ENCODE results near the gene MYRF. TPM values are rescaled to one million over a fixed set of nuclear protein-coding genes. Genes with fewer than 3 reads are reported as not detected.

The MYRF gene
- total and polyA plus RNA-seq, 2 of the 4 experiments (the other 2 are of a cell fraction): 1.6 to 10.7 TPM

GRCh38 chr11:61794579-61794978 lies 42.1 kb downstream of the MYRF start:
- BruUV-seq (replicated peaks): no TSS peak
- no peak overlapping the region for H2AK5ac ChIP-seq (ENCODE audit: low read depth, low read length)
- no peak overlapping the region for H3K18ac ChIP-seq (ENCODE audit: low read depth, low read length)
- H4K8ac ChIP-seq (ENCODE audit: low read depth in 2 of 2, low read length in 2 of 2): no peak overlapping the region
- H2BK15ac ChIP-seq (ENCODE audit: low read depth, low read length): no peak overlapping the region
- H2AFZ ChIP-seq (replicated peaks; ENCODE audit: low read length, poor library complexity): no peak overlapping the region
- no peak overlapping the region for H2BK20ac ChIP-seq (ENCODE audit: low read depth, low read length)
- no peaks in the 10 kb centered on the region for H3K9me1 ChIP-seq (ENCODE audit: insufficient read depth, low read length)
- in situ Hi-C loops (cut with MboI; ENCODE audit: low sequenced_read_pairs): loop anchor here (10.0 kb wide), 1 partner anchor 310 kb away; no protein-coding TSS in a partner anchor
- TF ChIP-seq MAZ (IDR thresholded peaks at IDR 0.05; ENCODE audit: borderline replicate concordance, low read depth, low read length) (no peak), RFX5 (IDR thresholded peaks at IDR 0.05; ENCODE audit: low read depth, low read length) (no peak), ELK1 (IDR thresholded peaks at IDR 0.05; ENCODE audit: borderline replicate concordance, low read depth, low read length) (no peak), FOS (IDR thresholded peaks at IDR 0.05; ENCODE audit: low read depth, low read length) (no peak), MXI1 (IDR thresholded peaks at IDR 0.05; ENCODE audit: borderline replicate concordance, low read depth, low read length) (no peak), RAD21 (IDR thresholded peaks at IDR 0.05; ENCODE audit: low read length) (no peak), MAFK (IDR thresholded peaks at IDR 0.05; ENCODE audit: low read depth, low read length) (no peak), POLR2A (IDR thresholded peaks at IDR 0.05; ENCODE audit: low read depth, low read length) (no peak), CHD1 (IDR thresholded peaks at IDR 0.05; ENCODE audit: low read depth, low read length) (no peak), RCOR1 (IDR thresholded peaks at IDR 0.05; ENCODE audit: insufficient replicate concordance, low read length) (no peak), SMC3 (IDR thresholded peaks at IDR 0.05; ENCODE audit: low read depth, low read length) (no peak), NFE2L2 (IDR thresholded peaks at IDR 0.05; ENCODE audit: low read depth, low read length) (no peak), CEBPB (IDR thresholded peaks at IDR 0.05; ENCODE audit: low read depth, low read length) (no peak), BHLHE40 (IDR thresholded peaks at IDR 0.05; ENCODE audit: low read depth, low read length) (no peak)
- TF ChIP-seq, protein P1, sequence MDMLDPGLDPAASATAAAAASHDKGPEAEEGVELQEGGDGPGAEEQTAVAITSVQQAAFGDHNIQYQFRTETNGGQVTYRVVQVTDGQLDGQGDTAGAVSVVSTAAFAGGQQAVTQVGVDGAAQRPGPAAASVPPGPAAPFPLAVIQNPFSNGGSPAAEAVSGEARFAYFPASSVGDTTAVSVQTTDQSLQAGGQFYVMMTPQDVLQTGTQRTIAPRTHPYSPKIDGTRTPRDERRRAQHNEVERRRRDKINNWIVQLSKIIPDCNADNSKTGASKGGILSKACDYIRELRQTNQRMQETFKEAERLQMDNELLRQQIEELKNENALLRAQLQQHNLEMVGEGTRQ (IDR thresholded peaks at IDR 0.05; ENCODE audit: low read depth, low read length): no peak
- TF ChIP-seq, protein P2, sequence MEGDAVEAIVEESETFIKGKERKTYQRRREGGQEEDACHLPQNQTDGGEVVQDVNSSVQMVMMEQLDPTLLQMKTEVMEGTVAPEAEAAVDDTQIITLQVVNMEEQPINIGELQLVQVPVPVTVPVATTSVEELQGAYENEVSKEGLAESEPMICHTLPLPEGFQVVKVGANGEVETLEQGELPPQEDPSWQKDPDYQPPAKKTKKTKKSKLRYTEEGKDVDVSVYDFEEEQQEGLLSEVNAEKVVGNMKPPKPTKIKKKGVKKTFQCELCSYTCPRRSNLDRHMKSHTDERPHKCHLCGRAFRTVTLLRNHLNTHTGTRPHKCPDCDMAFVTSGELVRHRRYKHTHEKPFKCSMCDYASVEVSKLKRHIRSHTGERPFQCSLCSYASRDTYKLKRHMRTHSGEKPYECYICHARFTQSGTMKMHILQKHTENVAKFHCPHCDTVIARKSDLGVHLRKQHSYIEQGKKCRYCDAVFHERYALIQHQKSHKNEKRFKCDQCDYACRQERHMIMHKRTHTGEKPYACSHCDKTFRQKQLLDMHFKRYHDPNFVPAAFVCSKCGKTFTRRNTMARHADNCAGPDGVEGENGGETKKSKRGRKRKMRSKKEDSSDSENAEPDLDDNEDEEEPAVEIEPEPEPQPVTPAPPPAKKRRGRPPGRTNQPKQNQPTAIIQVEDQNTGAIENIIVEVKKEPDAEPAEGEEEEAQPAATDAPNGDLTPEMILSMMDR (conservative IDR thresholded peaks at IDR 0.05; ENCODE audit: low read depth, low read length): no peak
- ChIA-PET CTCF (no interaction called here), POLR2A (ENCODE audit: unreplicated experiment) (no interaction called here)
- no peak overlapping the region for H3K4me2 ChIP-seq (ENCODE audit: low read depth, low read length)
- no peak overlapping the region for H2BK5ac ChIP-seq (ENCODE audit: low read depth, low read length, poor library complexity, severe bottlenecking)
- no peak overlapping the region for H2AK9ac ChIP-seq (replicated peaks; ENCODE audit: low read depth, low read length, poor library complexity)
- dilution Hi-C loops (cut with HindIII; ENCODE audit: low sequenced_read_pairs, unreplicated experiment): no loop called here
- peaks cover 3% of the 10 kb centered on the region for H3K4me1 ChIP-seq (ENCODE audit: control insufficient read depth, insufficient read depth, low read length)
- H3K27me3 ChIP-seq (ENCODE audit: control insufficient read depth, insufficient read depth, low read length): no peaks in the 10 kb centered on the region
- H4K5ac ChIP-seq (ENCODE audit: low read depth, low read length): no peak overlapping the region
- H4K91ac ChIP-seq (ENCODE audit: insufficient read depth, low read depth, low read length): no peak overlapping the region
- intact Hi-C loops (cut with micrococcal nuclease): no loop called here
- ATAC-seq (ENCODE audit: low read depth) (no peak), DNase-seq (no peak)
- H2BK120ac ChIP-seq (ENCODE audit: low read depth, low read length): no peak overlapping the region
- no peak overlapping the region for H3K27ac ChIP-seq (ENCODE audit: insufficient read depth, low read length)
- H3K14ac ChIP-seq (replicated peaks; ENCODE audit: low read depth, low read length): no peak overlapping the region
- peaks cover 30 to 65% of the 10 kb centered on the region in 2 experiments for H3K79me1 ChIP-seq (ENCODE audit: low read depth in 1 of 2, low read length in 2 of 2)
- H3K9me3 ChIP-seq (ENCODE audit: control insufficient read depth, insufficient read depth, low read length): no peaks in the 10 kb centered on the region
- H3K36me3 ChIP-seq (ENCODE audit: control insufficient read depth, insufficient read depth, low read length): peaks cover 18% of the 10 kb centered on the region
- H3K9ac ChIP-seq (ENCODE audit: low read depth, low read length): no peak overlapping the region
- no peak overlapping the region for H3K4ac ChIP-seq (ENCODE audit: low read depth, low read length)
- 100% methylated on average over 1 of the region's 4 CpGs; no CpG with 5 or more reads in 1 of the 2 experiments for WGBS, 2 experiments (ENCODE audit: extremely low coverage in 2 of 2, insufficient read length in 1 of 2)
- peaks cover 3% of the 10 kb centered on the region for H4K20me1 ChIP-seq (ENCODE audit: insufficient read depth, low read length)
- no peak overlapping the region for H3K23ac ChIP-seq (ENCODE audit: low read depth, low read length)
- H3K56ac ChIP-seq (ENCODE audit: extremely low read depth, insufficient read depth, low read length): no peak overlapping the region
- H3K4me3 ChIP-seq (ENCODE audit: insufficient read depth, low read depth, low read length): no peak overlapping the region
